NCI-H748 (cell line): ENCODE results near the gene NIN.
A peak's percentile ranks its signal among the peaks of the same experiment; 100 is the strongest.

Source experiments
- DNase-seq: peaks from one replicate; lab custom pipeline; 2025; ENCODE audit not compliant: unreplicated experiment; lab: John Stamatoyannopoulos, UW

Gene NIN

GRCh38 chr14:50792051-50792477, 38.9 kb downstream of the NIN start:
- DNase-seq: no peak

GRCh38 chr14:50791201-50791600, 39.8 kb downstream of the NIN start:
- DNase-seq: no peak

- no peak for DNase-seq
These were observed 40.4 kb downstream of the NIN start for GRCh38 chr14:50790589-50790988.

GRCh38 chr14:50786751-50787464, 44.1 kb downstream of the NIN start:
- DNase-seq: no peak

GRCh38 chr14:50785457-50786063, 45.4 kb downstream of the NIN start:
- DNase-seq: no peak

- peak; percentile 29 for DNase-seq
These were observed 46.1 kb downstream of the NIN start for GRCh38 chr14:50784683-50785456.

- no peak for DNase-seq
These were observed 47.4 kb downstream of the NIN start for GRCh38 chr14:50783563-50783962.

GRCh38 chr14:50780393-50780792, 50.6 kb downstream of the NIN start:
- DNase-seq: no peak

- no peak for DNase-seq
These were observed 52.1 kb downstream of the NIN start for GRCh38 chr14:50778721-50779483.

- no peak for DNase-seq
These were observed 54.4 kb downstream of the NIN start for GRCh38 chr14:50776522-50776921.

GRCh38 chr14:50775357-50775756, 55.6 kb downstream of the NIN start:
- DNase-seq: no peak

- DNase-seq: no peak
These were observed 56.3 kb downstream of the NIN start for GRCh38 chr14:50774542-50775267.

GRCh38 chr14:50773632-50774541, 57.1 kb downstream of the NIN start:
- DNase-seq: peak; percentile 56

- DNase-seq: no peak
These were observed 58.5 kb downstream of the NIN start for GRCh38 chr14:50772412-50772811.

GRCh38 chr14:50770586-50770985, 60.4 kb downstream of the NIN start:
- no peak for DNase-seq

GRCh38 chr14:50769863-50770500, 61.0 kb downstream of the NIN start:
- DNase-seq: no peak

- no peak for DNase-seq
These were observed 62.3 kb downstream of the NIN start for GRCh38 chr14:50768680-50769079.

GRCh38 chr14:50766338-50766886, 64.5 kb downstream of the NIN start:
- no peak for DNase-seq
